Activated CD8-positive, alpha-beta memory T cell treated with anti-CD3 and anti-CD28 coated beads for 24 hours (primary cell): ENCODE results near the gene SNTG2.
A peak's percentile ranks its signal among the peaks of the same experiment; 100 is the strongest.
"Not testable (repeated sequence)": the region's sequence is repeated elsewhere in the genome, so short reads cannot be mapped to it uniquely, and the experiment has no call there.

ENCODE experiments used
- DNase-seq: peaks from one replicate; pipeline ENCODE4 v3.0.0-alpha.2; 2020

Gene SNTG2

DNA sequence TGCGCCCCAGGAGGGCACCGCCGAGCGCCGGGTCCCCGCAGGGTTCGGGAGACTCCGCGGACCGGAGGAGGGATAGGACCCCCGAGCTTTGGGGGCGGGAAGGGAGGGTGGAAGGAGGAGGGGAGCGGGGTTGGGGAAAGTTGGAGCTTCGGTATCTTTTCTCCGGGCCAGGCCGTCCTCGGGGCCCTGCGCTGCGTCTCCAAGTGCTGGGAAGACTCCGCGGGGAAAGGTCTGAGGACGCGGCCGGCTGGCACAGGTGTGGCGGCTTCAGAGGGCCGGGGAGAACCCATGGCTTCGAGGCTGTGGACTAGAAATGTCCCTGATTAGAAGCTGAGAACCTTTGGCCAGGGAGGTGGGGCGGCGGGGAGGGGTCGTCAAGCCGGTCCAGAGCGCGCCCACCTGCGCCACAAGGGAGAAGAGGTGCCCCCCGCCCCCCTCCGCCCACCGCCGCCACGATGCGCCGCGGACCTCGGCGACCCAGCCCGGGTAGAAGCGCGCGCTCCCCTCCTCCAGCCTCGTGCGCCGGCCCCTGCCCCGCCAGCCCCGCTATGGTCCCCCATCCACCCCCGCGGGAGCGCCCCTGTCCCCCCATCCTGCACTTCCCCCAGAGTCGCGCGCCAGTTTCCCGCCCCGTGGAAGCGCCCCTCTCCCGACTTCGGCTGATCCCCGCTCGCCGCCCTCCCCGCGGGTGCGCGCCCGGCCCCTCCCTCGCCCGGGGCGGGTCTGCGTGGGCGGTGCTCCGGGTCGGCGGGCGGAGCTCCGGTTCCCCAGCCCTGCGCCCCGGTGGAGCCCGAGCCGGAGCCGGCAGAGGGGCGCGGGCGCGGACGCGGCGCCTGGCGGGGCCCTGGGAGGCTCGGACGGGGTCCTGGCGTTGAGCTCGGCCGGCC is at the start of gene SNTG2:
TSS of gene SNTG2 (plus strand) at position 770 of the 887 bp plus-strand sequence. CDS start 148 bp downstream, outside the sequence.
- peak; percentile 84 for DNase-seq

DNA sequence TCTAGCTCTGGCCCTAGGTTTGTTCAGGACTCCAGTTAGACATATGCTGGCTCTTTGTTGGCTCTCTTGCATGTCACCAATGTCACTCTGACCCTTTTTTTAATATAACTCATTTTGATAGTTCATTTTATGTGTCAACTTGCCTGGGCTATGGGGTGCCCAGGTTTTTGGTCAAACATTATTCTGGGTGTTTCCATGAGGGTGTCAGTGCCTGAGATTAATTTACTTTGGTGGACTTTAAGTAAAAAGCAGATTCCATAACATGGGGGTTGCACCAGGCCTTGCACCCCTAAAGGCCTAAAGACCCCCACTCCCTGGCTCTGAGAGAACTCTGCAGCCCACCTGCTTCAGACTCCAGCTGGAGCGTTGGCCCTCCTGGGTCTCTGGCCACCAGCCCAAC is 48.1 kb upstream of the SNTG2 start:
- DNase-seq, result peak; percentile 30

DNA sequence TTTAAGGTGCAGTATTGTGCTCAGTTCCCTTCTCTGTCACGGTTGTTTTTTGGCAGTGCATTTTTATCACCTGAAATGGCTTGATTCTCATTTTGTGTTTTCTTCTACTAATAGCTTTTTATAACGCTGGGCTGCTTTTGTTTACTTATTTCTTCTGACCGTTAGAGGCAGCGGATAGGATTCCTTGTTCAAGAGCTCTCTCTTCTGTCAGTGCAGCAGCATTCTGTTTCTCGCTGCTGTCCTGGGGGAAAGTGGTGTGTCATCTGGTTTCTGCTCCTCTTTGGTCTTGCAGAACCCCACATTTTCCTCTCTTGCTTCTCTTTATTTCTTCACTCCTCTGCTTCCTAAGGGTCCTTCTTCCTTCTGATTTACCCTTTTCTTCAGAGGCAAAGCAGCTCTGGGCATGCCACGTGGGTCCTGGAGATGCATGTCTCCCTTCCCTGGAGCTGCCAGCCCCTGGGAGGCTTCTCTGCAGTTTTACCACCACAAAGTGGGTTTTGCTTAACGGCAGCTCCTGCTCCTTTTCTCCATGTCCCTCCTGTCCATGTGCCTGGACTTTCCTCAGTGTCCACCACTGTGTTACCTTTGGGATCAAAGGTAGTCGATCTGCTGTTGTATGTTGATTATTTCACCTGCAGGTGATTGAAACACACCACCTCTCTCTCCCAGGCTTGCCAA is 47.3 kb upstream of the SNTG2 start:
- DNase-seq, result peak; percentile 17

DNA sequence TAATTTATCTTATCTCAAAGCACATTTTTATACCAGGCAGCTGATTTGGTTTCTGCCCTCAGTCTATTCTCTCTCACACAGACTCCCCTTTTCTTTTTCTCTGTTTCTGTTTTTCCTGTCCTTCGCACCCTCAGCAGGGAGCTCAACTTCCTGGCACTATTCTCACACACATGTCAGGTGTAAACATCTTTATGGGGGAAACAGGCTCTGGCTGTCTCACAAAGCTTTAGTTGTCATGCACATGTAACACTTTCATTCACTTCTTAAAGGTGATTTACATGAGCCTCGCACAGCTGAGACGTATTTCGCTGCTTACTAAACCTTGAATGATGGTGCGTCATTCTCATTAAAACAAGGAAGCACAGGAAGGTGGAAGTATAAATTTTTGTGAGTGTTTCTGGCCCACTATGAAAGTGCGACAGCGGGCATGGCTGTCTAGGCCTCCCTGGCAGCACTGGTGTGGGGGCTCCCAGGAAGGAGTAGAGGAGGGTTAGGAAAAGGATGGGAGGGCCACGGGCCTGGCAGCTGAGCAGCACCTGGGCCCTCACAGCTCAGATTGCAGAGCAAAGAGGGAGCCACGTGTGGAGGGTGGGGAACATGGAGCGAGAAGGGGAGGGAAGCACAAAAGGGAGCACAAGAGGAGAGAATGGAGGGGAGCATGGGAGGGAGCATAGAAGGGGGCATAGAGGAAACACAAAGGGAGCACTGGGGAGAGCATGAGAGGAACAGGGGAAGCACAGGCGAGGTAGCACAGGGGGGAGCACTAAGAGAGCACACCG is 46.2 kb upstream of the SNTG2 start:
- peak; percentile 40 for DNase-seq

DNA sequence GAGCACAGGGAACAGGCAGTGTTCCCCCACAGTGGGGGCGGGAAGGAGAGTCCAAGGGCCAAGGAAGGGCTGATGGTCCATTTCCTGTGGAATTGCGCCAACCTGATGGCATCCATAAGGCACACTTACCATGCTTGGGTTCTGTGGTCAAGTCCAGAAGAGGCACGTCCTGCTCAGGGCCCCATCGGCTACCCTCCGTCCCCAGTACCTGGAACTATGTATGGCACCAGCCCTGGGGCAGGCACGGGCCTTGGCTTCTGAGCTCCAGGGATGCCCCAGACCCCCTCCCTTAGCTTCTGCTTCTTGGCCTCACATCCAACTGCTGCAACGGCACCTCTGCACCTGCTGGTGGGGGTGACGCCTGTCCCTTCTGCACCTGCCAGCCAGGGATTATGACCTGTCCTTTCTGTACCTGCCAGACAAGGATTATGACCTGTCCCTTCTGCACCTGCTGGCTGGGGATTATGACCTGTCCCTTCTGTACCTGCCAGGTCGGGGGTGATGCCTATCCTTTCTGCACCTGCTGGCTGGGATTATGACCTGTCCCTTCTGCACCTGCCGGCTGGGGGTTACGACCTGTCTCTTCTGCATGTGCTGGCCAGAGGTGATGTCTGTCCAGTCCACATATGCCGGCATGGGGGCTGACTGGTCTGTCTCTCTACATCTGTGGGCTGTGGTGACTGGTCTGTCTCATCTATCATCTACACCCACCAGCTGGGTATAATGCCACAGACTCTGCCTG is 45.4 kb upstream of the SNTG2 start:
- DNase-seq, result peak; percentile 48

DNA sequence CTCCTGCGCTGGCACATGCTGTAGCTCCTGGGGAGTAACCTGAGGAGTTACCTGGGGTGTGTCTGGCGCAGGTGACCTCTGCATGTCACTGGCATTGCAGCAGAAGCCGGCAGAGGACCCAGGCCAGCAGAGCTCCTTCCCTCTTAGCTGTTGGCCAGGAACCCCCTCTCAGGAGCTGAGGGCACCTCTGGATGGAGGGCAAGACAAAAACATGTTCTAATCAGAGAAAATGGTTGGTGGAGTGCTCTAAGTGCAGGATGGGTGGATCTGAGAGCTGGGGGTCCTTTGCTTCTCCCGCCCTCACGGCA is 44.9 kb upstream of the SNTG2 start:
- DNase-seq, result peak; percentile 41

DNA sequence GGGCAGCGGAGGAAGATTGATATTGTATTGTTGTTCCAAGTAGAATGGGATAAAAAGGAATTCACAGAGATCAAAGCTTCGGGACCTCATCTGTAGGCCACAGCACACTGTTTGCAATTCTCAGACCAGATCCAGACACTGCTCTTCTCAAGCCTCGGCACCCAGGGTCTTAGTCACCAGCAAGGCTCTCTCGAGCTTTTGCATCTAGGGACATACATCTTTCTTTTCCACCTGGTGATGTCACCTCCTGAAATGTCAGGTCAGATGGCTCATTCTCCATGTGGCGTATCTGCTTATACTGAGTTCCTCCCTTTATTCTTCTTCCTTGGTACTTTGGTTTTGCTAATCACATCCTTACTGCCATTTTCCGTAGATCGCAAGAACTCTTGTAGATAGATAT is 42.9 kb upstream of the SNTG2 start:
- peak; percentile 28 for DNase-seq

DNA sequence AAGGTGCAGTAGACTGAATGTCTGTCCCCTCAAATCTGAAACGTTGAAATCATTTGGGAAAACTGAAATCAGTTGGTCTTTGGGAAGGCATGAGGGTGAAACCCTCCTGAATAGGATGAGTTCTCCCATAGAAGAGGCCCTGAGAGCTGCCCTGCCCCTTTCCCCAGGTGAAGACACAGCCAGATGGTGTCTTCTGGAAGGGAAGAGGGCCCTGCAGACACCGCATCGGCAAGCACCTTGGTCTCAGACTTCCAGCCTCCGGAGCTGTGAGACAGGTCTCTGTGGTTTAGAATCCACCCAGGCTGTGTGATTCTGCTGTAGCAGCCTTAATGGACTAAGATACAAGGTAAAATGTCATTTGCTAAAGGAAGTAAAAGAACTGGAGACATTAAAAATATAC is 42.1 kb upstream of the SNTG2 start:
- DNase-seq, result no peak

DNA sequence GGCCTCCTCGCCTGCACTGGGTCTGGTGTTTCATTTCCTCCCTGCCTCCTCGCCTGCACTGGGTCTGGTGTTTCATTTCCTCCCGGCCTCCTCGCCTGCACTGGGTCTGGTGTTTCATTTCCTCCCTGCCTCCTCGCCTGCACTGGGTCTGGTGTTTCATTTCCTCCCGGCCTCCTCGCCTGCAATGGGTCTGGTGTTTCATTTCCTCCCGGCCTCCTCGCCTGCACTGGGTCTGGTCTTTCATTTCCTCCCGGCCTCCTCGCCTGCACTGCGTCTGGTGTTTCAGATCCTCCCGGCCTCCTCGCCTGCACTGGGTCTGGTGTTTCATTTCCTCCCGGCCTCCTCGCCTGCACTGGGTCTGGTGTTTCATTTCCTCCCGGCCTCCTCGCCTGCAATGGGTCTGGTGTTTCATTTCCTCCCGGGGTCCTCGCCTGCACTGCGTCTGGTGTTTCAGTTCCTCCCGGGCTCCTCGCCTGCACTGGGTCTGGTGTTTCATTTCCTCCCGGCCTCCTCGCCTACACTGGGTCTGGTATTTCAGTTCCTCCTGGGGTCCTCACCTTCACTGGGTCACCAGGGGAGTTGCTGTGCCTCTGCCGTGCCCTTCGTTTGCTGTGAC is 40.8 kb upstream of the SNTG2 start:
- not testable (repeated sequence) for DNase-seq

DNA sequence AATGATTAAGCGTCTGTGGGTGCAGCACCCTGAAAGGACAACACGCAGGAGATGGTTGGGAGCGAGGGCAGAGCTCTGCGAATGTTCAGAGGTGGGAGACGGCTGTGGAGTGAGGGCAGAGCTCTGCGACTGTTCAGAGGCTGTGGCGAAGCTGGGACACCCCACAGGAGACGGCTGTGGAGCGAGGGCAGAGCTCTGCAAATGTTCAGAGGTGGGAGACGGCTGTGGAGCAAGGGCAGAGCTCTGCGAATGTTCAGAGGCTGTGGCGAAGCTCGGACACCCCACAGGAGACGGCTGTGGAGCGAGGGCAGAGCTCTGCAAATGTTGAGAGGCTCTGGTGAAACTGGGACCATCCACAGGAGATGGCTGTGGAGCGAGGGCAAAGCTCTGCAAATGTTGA is 40.0 kb upstream of the SNTG2 start:
- DNase-seq, result no peak

DNA sequence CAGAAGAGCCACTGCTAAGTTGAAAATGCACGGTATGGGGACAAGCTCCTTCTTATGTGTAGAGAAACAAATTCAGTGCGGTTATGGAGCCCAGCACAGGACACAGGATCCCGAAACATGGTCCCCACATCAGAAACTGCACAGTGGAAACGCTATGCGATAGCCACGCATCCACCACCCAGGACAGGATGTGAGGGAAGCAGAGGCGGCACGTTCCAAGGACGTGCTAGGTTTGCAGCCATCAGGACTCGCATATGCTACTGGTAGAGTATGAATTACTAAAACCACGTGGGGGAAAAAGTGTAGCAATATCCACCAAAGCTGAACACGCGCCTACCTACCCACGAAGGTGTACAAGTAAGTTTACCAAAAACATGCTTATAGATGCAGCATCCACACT is 34.7 kb upstream of the SNTG2 start:
- no peak for DNase-seq

DNA sequence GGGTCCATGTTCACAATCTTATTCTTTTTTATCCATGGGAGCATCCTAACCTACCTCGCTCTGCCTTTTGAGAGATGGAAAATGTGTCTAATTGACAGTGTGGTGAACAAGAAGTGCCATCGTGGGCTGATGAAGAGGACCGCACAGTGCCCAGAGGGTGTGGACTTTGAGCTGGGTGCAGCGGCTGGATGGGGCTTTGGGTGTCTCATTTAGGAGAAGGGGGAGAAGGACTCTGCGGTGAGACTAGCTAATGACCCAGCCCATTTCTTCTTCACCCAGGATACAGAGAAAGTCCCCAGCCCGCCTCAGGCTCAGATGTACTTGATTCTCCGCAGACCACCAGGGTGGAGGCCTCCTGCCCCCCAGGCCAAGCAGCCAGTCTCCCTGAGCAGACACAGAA is 33.7 kb upstream of the SNTG2 start:
- DNase-seq, result no peak

DNA sequence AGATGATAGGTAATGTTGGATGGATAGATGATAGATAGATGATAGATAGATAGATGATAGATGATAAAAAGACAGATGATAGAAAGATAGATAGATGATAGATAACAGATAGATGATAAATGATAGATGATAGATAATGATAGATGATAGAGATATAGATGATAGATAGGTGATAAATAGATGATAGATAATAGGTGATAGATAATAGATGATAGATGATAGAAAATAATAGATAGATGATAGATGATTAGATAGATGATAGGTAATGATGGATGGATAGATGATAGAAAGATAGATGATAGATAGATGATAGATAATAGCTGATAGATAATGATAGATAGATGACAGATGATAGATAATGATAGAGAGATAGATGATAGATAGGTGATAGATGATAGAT is 31.0 kb upstream of the SNTG2 start:
- DNase-seq, result no peak

DNA sequence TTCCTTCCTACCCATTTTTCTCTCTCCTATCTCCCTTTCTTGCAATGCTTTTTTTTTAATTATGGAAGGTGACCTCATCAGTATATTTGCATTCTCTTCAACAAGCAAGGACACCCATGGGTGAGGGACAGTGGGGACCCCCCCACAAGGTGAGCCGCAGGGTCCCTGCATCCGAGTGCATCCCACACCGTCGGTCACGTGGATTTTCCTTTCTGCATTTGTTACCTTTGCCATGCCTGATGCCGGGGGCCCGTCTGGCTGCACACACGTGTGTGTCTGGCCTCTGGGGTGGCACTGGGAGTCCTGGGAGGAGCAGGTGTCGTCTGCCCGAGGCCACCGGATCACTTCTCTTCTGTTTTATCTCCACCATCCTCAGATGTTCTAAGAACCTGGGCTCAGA is 30.1 kb upstream of the SNTG2 start:
- DNase-seq, result no peak

DNA sequence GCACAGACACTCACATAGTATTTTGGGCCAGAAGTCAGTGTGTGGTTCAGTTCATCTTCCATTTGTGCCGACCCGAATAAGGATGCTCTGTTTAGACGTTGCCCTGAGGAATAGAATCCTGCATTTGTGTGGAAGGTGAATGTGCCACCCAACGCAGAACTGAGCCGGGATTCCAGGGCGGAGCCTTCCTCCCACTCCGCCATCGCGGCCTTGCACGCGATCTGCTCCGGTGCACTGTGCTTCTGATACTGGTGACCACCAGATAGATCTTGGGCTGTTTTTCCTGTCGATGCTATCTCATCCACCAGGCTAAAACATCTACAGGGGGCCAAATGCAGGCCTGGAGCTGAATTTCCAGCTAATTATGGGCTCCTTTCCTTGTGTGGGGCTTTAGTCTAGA is 29.6 kb upstream of the SNTG2 start:
- no peak for DNase-seq

DNA sequence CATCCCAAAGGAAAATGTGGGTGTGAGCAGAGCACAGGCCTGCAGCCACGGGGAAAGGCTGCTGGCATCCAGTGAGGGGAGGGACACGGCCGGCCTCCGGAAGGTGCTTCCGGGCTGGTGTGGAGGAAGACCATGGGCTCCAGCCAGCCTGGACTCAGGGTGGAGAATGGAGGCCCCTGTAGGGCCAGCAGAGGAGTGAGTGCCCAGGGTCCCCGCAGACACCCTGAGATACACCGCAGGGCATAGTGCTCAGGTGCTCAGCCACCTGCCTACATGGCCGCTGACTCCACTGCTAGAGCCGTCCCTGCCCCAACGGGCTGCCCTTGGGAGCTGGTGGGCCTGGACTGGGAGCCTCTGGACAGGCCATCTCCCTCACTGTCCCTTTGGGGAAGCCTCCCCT is 28.5 kb upstream of the SNTG2 start:
- no peak for DNase-seq

DNA sequence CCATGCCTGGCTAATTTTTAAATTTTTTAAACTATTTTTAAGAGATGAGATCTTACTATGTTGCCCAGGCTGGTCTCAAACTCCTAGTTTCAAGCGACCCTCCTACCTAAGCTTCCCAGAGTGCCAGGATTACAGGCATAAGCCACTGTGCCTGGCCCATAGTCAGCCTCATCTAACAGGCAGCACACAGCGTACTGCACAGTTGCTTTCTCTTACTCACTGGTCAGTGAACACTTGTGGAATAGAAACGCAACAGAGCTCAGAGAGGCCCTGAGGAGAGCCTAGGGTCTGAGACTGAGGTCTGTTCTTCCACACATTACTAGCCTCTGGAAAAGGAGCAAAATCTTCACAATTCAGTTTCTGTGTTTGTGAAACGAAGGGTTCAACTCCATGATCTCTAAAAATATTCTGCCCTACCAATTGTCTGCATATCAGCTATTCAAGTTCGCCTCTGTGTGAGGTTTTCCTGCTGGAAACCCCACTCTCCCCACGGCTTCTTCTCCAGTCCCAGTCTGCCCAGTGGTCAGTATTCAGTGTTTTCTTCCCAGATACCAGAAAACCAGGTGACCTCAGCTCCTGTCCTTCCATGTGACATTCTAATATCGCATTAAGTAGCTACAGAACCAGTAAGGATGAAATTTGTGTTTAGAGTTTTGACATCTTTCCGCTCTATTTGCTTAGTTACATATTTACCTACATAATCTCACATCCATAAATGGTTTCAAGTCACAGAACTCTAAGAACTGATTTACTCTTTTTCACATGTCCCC is 26.6 kb upstream of the SNTG2 start:
- DNase-seq, result no peak

DNA sequence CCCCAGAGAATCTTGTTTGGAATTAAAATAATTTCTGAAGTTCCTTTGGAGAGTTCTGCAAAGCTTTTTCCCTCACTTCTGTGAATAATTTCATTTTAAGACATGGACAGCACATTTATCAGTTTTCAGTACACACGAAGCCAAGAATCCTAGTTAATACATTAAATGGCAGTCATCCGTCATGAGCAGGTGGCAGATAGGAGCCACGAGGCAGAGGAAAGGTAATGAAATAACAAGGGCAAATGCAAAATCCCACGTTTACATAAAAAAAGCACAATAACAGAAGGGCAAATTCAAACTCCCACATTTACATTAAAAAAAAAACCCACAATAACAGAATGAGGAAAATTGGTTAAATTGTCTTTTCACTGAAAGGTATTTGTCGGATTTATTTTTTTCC is 25.9 kb upstream of the SNTG2 start:
- DNase-seq, result no peak

DNA sequence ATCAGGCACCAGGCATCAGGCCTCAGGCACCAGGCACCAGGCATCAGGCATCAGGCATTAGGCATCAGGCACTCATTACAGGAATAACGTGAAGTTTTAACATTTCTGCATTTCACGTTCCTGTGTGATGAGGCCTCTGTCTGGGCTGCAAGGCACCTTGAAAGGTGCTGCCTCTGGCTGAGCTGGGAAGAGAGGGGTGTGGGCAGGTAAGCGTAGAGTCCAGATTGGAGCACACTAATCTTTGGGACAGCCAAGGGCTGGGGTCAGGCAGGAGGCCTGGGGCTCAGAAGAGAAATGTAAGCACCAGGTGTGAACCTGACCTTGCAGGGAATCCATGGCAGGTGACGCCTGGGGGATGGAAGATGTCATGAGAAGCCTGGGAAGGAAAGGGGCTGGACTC is 25.3 kb upstream of the SNTG2 start:
- DNase-seq, result no peak

DNA sequence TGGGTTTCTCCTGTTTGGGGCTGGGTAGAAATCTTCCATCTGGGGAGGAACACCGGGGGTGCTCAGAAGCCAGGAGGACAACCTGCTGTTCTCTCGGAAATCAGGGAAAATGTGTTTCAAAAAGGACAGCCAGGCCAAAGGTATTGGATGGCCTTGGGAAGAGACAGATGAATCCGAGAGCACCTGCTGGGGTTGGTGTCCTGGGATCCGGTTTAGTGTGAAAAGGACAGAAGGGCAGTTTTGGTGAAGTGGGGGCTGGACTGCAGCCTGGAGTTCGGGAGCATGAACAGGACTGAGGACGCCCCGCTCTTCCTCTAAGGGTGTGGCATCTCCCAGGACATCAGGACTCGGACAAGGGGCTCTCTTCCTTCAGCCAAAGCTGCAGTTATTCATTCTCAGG is 24.9 kb upstream of the SNTG2 start:
- no peak for DNase-seq

DNA sequence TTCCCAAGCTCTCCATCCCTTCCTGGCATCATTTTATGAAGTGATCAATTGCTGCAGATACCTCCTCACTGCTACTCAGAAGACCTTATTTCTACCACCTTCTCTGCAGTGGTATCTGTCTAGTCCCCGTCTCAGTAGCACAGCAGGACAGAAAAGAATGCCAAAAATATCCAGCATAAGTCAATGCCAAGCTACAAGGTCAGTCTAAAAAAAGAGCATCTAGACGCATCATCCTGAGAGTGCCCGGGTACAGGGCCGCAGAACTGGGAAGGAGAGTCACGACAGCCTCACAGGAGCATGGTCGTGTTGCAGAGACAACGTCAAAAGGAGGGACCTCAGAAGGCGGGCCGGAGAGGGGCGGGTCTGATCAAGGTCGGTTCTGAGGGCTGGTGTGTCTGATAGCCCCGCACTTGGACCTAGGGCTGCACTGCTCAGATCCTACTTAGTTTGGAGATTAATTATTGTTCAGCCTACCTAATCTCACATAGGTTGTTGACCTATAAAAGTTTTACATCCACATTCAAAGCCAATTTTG is 24.3 kb upstream of the SNTG2 start:
- DNase-seq, result no peak

DNA sequence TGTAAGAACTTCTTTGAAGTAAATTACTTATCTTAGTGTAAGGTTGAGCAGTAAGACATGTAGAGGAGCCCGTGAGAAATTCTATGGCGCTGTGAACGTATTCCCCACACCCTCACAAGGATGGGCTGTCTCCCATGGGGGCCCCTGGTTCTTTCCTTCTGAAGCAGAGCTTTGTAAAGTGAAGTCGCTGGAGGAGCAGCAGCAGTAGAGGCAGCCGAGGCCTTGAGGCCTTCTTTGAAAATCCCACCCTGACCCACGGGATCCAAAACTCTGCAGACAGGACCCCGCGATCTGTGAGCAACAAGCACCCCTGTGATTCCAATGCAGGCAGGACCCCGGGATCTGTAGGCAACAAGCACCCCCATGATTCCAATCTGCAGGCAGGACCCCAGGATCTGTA is 23.8 kb upstream of the SNTG2 start:
- no peak for DNase-seq
